ENCODE data around the gene SESN1. TPM values are rescaled to one million over a fixed set of nuclear protein-coding genes. Genes with fewer than 3 reads are reported as not detected.
A peak's percentile ranks its signal among the peaks of the same experiment; 100 is the strongest.
"Not testable (repeated sequence)": the region's sequence is repeated elsewhere in the genome, so short reads cannot be mapped to it uniquely, and the experiment has no call there.

Gene SESN1
- polyA plus RNA-seq, 5 donors, result 51.7 to 86.7 (median 79.9) TPM

DNA sequence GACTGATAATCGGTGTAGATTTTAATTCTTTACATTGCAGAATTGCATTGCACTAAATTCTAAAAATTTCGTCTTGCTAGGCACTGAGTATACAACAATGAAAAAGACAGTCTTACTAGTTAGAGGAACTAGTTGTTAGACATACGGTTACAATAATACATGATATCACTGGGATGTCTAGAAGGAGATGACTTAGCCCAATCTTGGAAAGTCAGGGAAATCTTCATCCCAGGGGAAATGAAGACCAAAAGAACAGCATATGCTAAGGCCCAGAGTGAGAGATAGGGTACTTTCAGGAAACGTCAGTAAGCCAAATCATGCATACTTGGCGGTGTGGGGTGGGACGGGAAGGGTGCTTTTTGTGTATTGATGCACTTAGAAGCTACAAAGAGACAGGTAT lies 1.6 kb upstream of the SESN1 start:
- no peak for DNase-seq

GRCh38 chr6:109095835-109096084 lies 1.1 kb upstream of the SESN1 start:
- no peak for DNase-seq

GRCh38 chr6:109095036-109095834 lies 589 bp upstream of the SESN1 start, which contains the start of gene CEP57L1:
Gene CEP57L1, plus strand, starts transcription at chr6:109095507. Its CDS starts 49,715 bp downstream, at chr6:109145222.
- peak; percentile 99 to 100 for DNase-seq

DNA sequence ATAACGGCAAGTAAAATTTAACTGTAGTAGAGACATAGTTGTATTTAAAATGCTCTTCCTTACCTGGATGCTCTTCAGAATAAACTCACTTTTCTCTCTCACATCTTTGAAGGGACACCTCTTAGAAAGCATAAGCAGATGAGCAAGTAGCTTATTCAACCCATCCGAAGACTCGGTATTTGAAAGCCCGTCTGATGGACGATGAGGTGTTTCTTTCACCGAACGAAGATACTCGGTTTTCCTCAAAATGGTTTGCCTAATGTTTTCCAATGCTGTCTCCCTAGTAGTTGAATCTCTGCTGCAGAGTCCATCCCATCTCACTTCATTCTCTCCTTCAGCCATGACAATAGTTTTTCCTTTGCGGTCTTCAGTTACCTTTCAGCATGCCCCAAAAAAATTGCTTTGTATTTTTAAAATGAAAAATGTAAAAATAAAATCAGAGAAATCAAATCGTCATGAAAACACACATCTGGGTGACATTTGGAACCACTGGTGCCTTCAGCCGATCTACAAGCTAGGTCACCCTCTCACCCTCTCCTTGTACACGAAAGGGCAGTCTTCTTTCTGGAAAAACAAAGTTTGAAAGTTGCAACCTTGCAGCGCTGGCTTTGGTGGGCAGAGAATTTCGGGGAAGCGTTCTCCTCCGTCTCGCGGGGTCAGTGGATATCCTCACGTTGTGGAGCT lies 772 bp downstream of the SESN1 start:
- no peak for DNase-seq

DNA sequence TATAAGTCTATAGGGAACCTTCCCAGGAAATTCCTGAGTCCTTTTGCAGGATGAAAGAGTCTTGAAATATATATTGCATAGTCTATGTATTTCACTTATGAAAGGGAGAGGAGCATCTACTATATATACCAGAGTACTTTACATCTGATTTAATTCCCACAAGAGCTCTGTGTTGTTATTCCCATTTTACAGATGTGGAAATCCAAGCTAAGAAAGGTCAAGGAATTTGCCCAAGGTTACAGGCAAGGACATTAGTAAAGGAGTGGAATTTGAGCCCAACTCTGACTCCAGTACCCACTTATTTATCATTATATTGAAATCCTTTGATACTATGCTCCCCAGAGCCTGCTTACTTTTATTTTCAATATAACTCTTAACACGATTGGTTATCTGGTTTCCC lies 2.6 kb downstream of the SESN1 start:
- no peak for DNase-seq

- no peak for DNase-seq
Measured at GRCh38 chr6:109091314-109092024, 3.2 kb downstream of the SESN1 start.

GRCh38 chr6:109088995-109089394 lies 5.7 kb downstream of the SESN1 start:
- no peak for DNase-seq

DNA sequence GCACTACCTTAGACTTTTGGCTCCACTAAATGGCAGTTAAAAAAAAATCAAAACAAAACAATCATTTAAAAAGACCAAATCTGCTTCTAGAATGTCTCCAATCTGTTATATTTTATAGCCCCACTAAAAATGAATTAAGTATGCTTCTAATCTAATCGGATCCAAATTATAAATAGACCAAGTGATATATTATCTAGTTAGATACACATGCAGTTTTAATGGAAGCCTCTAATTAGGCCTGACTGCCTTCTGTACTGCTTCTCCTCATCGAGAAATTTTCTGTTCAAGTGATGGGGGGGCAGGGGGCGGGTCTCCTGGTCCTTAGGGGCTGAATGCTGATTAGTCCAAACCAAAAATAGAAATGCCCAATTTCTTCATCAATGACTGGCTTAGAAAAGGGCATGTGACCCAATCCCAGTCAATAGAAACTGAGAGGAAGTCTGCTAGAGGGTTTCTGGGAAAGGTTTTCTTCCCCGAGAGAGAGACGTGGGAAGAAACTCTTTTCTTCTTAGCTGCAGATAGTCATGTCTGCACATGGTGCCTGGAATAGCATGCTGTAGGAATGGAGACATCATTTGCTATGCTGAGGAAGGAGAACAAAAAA lies 6.9 kb downstream of the SESN1 start:
- no peak for DNase-seq

- not testable (repeated sequence) for DNase-seq
Measured at GRCh38 chr6:109084146-109084545, 10.5 kb downstream of the SESN1 start.

GRCh38 chr6:109083657-109084056 lies 11.0 kb downstream of the SESN1 start:
- no peak for DNase-seq

- DNase-seq, result no peak
Measured at GRCh38 chr6:109082188-109082577, 12.5 kb downstream of the SESN1 start.

- DNase-seq, result no peak
Measured at GRCh38 chr6:109081516-109082187, 13.0 kb downstream of the SESN1 start.

DNA sequence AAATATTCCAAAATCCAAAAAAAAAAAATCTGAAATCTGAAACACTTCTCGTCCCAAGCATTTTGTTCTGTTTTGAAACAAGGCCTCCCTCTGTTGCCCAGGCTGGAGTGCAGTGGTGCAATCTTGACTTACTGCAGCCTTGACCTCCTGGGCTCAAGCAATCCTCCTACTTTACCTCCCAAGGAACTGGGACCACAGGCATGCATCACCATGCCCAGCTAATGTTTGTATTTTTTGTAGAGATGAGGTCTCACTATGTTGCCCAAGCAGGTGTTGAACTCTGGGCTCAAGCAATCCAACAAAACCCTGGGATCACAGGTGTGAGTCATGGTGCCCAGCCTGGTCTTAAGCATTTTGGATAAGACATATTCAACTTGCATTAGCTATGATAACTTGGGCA lies 13.6 kb downstream of the SESN1 start:
- no peak for DNase-seq

- DNase-seq, result peak; percentile 58 to 63
Measured at GRCh38 chr6:109079981-109080380, 14.7 kb downstream of the SESN1 start.

- DNase-seq, result no peak
Measured at GRCh38 chr6:109076377-109076776, 18.3 kb downstream of the SESN1 start.

- no peak for DNase-seq
Measured at GRCh38 chr6:109075934-109076333, 18.7 kb downstream of the SESN1 start.

GRCh38 chr6:109074133-109074415 lies 20.6 kb downstream of the SESN1 start:
- DNase-seq, result no peak

- DNase-seq, result peak; percentile 66 to 78
Measured at GRCh38 chr6:109073344-109074132, 21.1 kb downstream of the SESN1 start.

GRCh38 chr6:109071125-109071917 lies 23.3 kb downstream of the SESN1 start:
- no peak for DNase-seq

GRCh38 chr6:109069746-109070145 lies 24.9 kb downstream of the SESN1 start:
- no peak for DNase-seq

All from right lung (tissue), 5 donors.